Measurements from ENCODE around the gene HIGD1A. TPM values are rescaled to one million over a fixed set of nuclear protein-coding genes. Genes with fewer than 3 reads are reported as not detected.

Gene HIGD1A
- total and polyA plus RNA-seq, 2 of the 8 experiments (the other 6 are each of a cell fraction or from before 2014, with no cell fraction given), result 67.3 to 95.4 TPM

- TF ChIP-seq PHF8 (conservative IDR thresholded peaks at IDR 0.05; ENCODE audit: low read depth, low read length), result no peak
- no peak for TF ChIP-seq CEBPB (IDR thresholded peaks at IDR 0.05; ENCODE audit: low read depth, low read length)
- no peak for TF ChIP-seq TAF7 (optimal IDR thresholded peaks at IDR 0.05; ENCODE audit: borderline replicate concordance, low read depth, low read length)
- TF ChIP-seq MAFK (IDR thresholded peaks at IDR 0.05; ENCODE audit: low read depth, low read length), result no peak
Observed at GRCh38 chr3:42736531-42736930, 67.8 kb downstream of the HIGD1A start (continued).

Data from H1 (cell line).